ENCODE measurements around the gene MYORG.
"Not testable (repeated sequence)": the region's sequence is repeated elsewhere in the genome, so short reads cannot be mapped to it uniquely, and the experiment has no call there.

MYORG gene

GRCh38 chr9:34368796-34369195 lies 7.9 kb downstream of the MYORG start:
- DNase-seq (ENCODE audit: low read depth, low spot score) = not testable (repeated sequence)

GRCh38 chr9:34367751-34368410 lies 8.8 kb downstream of the MYORG start:
- not testable (repeated sequence) for DNase-seq (ENCODE audit: low read depth, low spot score)

DNA sequence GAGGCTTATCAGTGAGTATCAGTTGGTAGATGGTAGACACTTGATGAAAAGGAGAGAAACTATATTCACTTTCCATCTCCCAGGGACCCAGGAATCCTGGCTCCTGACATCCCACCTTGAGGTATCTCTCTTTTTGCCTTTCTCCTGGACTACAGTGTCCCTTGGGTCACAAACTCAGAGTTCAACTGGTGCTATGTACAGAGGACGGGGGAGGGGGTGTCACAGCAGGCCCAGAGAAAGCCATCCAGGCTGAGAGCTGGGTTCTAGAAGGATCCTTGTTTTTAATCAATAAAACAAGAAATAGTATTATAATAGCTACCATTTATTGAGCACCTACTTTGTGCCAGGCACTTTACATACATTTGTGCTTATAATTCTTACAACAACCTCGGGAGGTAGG lies 10.3 kb downstream of the MYORG start:
- no peak for DNase-seq (ENCODE audit: low read depth, low spot score)

DNA sequence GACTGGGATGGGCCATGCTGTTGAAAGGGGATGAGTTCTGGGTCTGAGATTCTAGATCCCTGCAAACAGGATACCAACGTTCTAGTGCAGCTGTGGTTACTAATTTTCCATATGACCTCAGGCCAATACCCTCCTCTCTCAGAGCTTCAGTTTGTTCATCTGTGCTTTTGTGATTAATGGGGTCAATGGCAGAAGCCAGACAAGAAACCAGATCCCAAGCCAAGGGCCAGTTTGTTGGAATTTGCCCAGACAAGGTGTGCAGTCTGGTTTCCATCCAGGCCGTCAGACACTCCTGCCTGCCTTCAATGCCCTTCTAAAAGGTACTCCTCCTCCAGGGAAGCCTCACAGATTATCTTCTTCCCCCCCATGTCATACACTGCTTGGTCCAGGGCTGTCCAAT lies 11.4 kb downstream of the MYORG start:
- DNase-seq (ENCODE audit: low read depth, low spot score) = no peak

DNA sequence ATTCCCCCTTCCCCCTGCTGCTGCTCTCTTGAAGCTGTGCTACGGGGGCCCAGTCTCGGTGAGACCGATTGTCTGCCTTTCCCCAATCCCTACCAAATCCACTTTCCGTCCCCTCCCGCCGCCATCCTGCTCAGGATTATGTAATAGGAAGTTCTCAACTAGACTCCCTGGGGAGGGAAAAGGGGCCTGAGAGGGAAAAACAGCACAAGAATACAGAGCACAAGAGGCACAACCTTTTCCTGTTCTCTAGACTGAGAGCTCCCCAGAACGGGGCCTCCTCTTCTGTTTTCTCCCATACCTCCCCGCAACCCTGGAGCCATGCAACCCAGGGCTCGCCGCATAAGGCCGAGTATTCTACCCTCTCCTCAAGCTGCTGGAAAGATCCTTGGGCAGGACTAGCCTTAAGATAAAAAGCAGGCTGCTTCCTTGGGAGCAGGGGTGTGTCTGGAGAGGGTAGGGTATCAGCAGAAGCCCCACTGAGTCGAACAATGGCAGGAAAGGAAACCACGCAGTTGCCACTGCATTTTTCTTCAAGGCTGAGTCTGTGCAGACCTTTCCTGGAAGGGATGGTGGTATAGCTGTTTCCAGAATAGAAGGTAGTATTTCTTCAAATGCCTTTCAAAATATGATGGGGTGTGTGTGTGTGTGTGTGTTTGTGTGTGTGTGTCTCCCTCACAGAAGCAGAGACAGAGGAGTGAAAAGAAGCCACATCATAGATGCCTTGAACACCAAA lies 12.9 kb downstream of the MYORG start:
- no peak for DNase-seq (ENCODE audit: low read depth, low spot score)

DNA sequence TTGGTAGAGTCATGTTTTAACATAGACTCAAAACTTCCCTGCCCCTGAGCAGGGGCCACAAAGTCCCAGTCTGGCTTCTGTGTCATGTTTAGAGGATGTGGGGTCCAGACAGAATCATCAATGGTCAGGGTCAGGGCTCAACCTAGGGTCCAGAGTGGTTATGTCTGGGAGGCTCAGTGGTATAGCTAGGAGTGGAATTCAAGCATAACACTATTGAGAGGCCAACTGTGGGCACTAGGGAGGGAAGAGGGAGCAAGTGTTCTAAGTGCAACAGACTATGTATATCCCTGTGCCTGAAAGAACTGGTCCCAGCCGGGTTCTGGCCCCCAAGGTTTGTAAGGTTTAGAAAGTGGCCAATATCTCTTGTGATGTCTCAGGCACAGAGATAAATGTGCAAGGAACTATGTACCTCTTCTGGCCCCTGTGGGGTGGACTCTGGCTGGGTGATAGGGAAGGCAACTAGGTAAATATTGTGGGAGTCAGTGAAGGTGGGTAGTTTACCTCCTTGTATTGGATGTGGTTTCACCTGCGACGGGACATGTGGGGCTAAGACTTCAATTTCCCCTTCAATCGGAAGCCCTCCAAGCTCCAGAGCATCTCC lies 14.0 kb downstream of the MYORG start:
- no peak for DNase-seq (ENCODE audit: low read depth, low spot score)

GRCh38 chr9:34352957-34353356 lies 23.7 kb downstream of the MYORG start:
- not testable (repeated sequence) for DNase-seq (ENCODE audit: low read depth, low spot score)

DNA sequence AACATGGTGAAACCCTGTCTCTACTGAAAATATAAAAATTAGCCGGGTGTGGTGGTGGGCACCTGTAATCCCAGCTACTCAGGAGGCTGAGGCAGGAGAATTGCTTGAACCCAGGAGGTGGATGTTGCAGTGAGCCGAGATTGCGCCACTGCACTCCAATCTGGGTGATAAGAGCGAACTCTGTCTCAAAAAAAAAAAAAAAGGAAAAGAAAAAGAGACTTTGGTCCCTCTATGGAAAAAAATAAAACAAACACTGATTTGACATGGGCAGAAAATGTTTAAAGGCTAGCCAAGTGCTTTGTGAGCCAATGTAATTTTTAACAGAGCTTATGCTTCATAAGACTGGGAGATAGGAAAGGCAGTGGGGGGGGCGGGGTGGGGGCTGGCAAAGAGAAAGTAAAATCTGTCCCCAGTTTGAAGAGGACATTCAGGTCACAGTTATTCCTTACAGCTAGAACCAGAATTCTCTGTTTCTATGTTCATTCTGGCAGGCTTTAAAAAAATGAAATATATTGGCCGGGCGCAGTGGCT lies 24.5 kb downstream of the MYORG start:
- DNase-seq (ENCODE audit: low read depth, low spot score) = not testable (repeated sequence)

GRCh38 chr9:34349324-34349723 lies 27.4 kb downstream of the MYORG start:
- no peak for DNase-seq (ENCODE audit: low read depth, low spot score)

DNA sequence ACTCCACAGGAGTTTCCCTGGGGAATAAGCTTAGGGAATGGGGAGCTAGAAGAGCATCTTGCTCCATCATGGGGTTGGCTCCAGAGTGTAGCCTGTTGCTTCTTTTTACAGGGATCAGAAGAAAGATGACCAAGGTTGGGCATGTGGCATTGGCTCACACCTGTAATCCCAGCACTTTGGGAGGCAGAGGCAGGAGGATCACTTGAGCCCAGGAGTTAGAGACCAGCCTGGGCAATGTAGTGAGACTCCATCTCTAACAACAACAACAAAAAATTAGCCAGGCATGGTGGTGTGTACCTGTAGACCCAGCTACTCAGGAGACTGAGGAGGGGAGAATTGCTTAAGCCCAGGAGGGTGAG lies 28.9 kb downstream of the MYORG start:
- DNase-seq (ENCODE audit: low read depth, low spot score) = no peak

- DNase-seq (ENCODE audit: low read depth, low spot score) = no peak
These were observed 29.6 kb downstream of the MYORG start for GRCh38 chr9:34346873-34347799.

DNA sequence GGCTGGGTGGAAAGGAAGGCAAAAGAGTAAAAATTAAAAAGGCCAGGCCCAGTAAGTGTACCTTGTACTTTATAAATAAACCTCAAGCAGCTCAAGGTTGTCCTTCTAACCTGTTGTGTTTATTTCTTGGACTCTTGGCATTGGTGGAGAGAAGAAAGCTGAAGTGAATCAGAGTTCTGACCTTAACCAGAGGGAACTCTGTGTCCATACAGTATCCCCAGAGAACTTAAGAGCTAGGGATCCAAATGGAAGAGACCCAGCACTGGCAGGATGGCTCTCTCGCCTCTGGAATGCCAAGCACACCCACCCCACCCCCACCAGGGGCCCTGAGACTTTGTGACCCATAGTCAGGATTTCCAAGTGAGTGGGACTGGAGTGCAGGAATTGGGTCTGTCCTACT lies 33.1 kb downstream of the MYORG start:
- no peak for DNase-seq (ENCODE audit: low read depth, low spot score)

DNA sequence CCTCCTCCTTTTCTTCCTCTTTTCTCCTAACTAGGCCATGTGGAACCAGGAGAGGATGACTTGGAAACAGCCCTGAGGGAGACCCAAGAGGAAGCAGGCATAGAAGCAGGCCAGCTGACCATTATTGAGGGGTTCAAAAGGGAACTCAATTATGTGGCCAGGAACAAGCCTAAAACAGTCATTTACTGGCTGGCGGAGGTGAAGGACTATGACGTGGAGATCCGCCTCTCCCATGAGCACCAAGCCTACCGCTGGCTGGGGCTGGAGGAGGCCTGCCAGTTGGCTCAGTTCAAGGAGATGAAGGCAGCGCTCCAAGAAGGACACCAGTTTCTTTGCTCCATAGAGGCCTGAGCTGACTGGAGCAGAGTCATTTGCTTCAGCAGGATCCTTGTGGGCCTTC lies 33.6 kb downstream of the MYORG start:
- DNase-seq (ENCODE audit: low read depth, low spot score) = no peak

- no peak for DNase-seq (ENCODE audit: low read depth, low spot score)
These were observed 34.9 kb downstream of the MYORG start for GRCh38 chr9:34341659-34342295.

- DNase-seq (ENCODE audit: low read depth, low spot score) = no peak
These were observed 37.9 kb downstream of the MYORG start for GRCh38 chr9:34338665-34339385.

GRCh38 chr9:34338079-34338478 lies 38.6 kb downstream of the MYORG start:
- not testable (repeated sequence) for DNase-seq (ENCODE audit: low read depth, low spot score)

- DNase-seq (ENCODE audit: low read depth, low spot score) = no peak
These were observed 39.3 kb downstream of the MYORG start for GRCh38 chr9:34337403-34337802.

DNA sequence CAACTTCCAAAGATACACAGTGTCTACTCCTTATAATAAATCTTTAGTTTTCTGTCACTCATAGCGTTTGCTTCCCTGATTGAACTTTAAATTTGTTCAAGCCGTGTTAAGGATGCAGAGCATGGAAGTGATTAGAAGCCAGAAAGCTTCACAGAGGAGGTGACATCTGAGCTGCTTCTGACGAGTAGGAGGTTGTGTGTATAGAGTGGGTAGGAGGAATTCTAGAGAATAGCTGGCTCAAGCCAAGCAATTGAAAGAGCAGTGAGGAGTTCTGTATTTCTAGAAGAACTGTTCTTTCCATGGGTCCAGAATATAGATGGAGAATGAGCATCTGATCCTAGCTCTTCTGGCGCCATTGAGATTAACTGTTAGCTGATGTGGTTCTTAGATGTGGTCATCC lies 41.3 kb downstream of the MYORG start:
- DNase-seq (ENCODE audit: low read depth, low spot score) = no peak

- DNase-seq (ENCODE audit: low read depth, low spot score) = no peak
These were observed 41.8 kb downstream of the MYORG start for GRCh38 chr9:34334916-34335315.

GRCh38 chr9:34334337-34334824 lies 42.3 kb downstream of the MYORG start:
- DNase-seq (ENCODE audit: low read depth, low spot score) = no peak
